HS-5 (cell line): ENCODE data around the gene FRYL.
"Not testable (repeated sequence)": the region's sequence is repeated elsewhere in the genome, so short reads cannot be mapped to it uniquely, and the experiment has no call there.

Experiments used
- DNase-seq: peaks from one replicate; pipeline ENCODE4 v3.0.0-alpha.2; 2012; ENCODE audit warnings: low read depth

The FRYL gene

DNA sequence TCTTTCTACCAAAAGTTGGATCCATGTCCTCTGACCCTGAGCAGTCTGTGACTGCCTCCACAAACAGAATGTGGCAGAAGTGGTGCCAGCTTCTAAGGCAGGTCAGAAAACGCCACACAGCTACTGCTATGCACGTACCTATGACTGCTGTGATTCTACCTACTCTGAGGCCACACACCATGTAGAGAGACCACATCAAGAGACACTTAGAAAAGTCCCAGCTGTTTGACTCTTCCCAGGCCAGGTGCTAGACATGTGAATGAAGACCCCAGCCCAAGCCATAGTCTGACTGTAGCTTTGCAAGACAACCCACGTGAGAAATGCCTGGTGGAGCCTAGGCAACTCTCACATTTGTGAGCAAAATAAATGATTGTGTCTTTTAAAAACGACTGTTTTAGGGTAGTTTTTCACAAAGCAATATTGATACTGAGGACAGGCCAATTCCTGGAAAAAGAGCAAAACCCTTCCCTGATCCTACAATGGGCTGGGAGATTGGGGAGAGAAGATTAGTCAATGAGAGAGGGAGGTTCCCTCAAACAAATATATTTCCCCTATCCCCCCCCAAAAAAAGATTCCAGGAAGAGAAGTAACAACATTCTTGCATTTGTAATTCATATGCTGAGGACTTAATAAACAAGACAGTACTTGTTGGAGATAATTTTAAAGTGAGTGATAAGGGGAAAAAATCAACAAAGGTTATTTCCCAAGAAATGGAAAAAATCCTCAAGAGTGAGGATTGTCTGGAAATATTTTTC is 33.3 kb downstream of the FRYL start:
- DNase-seq = no peak

DNA sequence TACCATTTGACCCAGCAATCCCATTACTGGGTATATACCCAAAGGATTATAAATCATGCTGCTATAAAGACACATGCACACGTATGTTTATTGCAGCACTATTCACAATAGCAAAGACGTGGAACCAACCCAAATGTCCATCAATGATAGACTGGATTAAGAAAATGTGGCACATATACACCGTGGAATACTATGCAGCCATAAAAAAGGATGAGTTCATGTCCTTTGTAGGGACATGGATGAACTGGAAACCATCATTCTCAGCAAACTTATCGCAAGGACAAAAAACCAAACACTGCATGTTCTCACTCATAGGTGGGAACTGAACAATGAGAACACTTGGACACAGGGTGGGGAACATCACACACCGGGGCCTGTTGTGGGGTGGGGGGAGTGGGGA is 34.9 kb downstream of the FRYL start:
- DNase-seq = not testable (repeated sequence)

DNA sequence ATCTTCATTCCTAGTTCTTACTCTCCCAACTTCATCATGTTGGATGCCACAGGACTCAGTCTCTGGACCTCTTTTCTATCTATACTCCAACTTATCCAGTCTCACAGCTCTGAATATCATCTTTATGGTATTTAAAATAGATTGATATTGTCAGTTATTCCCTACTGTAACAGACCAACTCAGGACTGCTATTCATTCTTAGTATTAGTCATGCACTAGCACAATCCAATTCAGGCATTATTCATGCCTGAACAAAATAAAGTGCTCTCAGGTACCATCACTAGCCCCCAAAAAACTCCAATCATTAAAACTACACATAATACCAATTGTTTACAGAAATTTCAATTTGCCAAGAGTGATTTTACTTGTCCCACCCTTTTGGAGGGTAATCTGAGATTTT is 37.7 kb downstream of the FRYL start:
- DNase-seq = no peak

DNA sequence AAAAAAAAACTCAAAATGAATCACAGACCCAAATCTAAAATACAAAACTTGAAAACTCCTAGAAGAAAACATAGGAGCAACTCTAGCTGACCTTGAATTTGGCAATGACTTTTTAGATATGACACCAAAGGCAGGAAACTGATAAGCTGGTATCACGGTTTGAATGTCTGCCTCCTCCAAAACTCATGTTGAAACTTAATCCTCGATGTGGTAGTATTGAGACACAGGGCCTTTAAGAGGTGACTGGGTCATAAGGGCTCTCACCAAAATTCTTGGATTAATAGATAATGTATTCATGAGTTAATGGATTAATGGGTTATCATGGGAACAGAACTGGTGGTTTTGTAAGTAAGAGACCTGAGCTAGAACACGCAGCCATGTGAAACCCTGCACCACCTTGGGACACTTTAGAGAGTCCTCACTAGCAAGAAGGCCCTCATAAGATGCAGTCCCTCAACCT is 40.5 kb downstream of the FRYL start:
- DNase-seq = no peak

DNA sequence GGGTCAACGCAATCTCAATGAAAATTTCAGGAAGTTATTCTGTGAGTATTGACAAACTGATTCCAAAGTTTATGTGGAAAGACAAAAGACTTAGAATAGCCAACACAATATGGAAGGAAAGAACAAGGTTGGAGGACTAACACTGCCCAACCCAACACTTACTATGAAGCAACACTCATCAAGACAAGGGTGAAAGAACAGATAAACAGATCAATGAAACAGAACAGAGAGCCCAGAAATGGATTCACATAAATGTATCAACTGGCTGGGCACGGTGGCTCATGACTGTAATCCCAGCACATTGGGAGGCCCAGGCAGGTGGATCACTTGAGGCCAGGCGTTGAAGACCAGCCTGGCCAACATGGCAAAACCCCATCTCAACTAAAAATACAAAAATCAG is 41.2 kb downstream of the FRYL start:
- DNase-seq = no peak

DNA sequence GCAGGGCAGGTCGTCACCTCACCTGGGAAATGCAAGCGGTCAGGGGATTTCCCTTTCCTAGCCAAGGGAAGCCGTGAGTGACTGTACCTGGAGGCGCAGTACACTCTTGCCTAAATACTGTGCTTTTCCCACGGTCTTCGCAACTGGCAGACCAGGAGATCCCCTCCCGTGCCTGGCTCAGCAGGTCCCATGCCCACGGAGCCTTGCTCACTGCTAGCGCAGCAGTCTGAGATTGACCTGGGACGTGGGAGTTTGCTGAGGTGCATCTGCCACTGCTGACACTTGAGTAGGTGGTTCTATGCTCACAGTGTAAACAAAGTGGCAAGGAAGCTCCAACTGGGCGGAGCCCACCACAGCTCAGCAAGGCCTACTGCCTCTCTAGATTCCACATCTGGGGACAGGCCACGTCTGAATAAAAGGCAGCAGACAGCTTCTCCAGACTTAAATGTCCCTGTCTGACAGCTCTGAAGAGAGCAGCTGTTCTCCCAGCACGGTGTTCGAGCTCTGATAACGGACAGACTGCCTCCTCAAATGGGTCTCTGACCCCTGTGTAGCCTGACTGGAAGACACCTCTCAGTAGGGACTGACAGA is 51.1 kb downstream of the FRYL start:
- not testable (repeated sequence) for DNase-seq

DNA sequence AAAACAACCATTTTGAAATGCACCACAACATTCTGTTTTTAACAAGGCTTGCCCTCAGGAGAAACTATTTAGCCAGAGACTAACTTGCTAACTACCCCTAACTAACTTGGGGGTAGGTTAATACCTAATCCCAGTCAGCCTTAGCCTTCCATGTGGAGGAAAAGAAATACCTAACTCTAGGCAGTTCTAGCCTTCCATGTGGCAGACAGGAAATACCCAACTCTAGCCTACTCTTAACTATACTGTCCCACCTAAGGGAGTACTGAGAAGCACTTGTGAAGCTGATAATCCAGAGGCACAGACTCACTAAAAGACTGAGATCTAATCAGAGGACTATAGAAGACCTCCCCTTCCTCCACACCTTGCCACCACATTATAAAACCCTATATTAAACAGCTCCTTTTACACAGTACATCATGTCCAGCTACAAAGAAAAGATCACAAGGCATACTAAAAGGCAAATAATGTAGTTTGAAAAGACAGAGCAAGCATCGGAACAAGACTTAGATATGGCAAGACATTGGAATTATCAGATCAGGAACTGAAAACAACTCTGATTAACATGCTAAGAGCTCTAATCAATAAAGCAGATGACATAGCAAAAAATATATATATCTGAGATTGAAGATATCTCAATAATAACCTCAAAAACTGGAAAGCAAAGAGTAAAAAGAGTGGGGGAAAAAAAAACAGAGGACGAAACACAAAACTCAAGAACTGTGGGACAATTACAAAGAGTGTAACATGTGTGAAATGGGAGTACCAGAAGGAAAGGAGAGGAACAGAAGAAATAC is 52.2 kb downstream of the FRYL start:
- no peak for DNase-seq

DNA sequence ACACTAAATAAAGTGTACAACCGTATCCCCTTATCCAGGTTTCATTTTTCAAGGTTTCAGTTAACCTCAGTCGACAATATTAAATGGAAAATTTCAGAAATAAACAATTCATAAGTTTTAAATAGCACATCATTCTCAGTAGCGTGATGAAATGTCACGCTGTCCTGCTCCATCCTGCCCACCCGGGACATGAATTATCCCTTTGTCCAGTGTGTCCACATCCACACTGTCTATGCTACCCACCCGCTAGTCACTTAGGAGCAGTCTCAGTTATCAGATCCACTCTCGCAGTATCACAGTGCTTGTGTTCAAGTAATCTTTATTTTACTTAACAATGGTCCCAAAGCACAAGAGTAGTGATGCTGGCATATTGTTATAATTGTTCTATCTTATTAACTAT is 54.7 kb downstream of the FRYL start:
- DNase-seq = no peak

DNA sequence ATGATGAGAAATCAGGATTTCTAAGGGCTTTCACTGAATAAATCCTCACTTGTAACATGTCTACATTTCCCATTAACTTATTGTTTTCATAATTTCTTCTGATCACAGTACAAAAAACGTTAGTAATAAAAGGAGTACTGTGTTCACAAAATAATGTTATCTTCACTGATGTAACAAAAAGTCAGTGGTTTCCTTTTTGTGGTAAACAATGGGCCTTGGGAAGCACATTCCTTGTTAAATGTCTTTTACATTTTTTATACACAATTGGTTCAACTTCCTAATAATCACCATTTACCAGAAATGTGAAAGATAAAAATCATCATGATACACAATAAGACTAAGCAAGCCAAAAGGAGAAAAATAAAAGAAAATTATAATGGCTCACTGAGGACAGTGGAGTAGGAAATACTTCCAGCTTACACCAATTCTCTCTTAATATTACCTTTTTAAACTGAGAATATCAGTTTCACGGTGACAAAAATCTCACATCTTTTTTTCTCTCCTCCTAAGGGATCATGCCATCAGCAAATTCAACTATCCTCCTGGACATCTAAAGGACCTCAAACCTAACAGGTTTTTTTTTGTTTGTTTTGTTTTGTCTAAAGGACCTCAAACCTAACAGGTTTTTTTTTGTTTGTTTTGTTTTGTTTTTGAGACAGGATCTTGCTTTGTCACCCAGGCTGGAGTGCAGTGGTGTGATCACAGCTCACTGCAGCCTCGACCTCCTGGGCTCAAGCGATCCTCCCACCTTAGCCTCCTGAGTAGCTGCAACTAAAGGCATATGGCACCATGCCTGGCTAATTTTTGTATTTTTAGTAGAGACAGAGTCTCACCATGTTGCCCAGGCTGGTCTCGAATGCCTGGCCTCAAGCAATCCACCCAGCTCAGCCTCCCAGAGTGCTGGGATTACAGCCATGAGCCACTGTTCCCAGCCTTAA is 57.3 kb downstream of the FRYL start:
- DNase-seq = no peak

DNA sequence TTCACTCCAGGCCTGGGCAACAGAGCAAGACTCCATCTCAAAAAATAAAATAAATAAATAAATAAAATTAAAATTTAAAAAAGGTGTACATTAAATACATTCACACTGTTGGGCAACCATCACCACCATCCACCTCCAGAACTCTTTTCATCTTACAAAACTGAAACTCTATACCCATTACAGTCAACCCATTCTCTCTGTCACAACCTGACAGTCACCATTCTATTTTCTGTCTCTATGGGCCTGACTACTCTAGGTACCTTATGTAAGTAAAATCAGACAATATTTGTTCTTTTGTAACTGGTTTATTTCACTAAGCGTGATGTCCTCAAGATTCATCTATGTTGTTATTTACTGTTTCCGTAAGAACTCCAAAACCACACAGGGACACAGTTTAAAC is 59.6 kb downstream of the FRYL start:
- no peak for DNase-seq

DNA sequence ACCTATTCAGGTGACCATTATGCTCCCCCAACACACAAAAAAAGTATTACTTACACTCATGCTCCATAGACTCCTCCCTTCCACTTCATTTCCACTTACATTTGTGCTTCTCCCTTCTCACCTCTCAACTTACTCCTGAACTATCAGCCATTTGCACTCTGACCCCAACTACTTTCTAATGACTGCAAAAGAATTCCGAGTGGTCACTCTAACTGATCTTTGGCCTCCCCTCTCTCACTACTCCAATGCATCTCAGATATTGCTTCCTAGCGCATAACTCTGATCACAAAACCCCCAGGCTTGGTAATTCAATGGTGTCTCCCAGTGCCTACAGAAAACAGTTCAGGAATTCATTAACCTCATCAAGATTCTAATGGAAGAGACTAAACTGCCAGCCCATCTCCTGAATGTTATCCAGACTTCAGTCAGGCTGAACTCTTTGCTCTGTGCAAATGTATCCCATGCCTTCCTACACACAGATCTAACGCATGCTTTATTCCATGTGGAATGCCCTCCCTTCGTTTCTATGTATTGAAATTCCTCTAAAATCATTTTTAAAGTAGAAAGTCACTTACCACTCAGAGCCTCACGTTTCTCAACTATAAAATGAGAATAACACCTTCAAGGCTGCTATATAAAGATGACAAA is 61.1 kb downstream of the FRYL start:
- DNase-seq = no peak

DNA sequence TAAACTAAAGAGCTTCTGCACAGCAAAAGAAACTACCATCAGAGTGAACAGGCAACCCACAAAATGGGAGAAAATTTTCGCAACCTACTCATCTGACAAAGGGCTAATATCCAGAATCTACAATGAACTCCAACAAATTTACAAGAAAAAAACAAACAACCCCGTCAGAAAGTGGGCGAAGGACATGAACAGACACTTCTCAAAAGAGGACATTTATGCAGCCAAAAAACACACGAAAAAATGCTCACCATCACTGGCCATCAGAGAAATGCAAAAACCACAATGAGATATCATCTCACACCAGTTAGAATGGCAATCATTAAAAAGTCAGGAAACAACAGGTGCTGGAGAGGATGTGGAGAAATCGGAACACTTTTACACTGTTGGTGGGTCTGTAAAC is 63.8 kb downstream of the FRYL start:
- DNase-seq = not testable (repeated sequence)

DNA sequence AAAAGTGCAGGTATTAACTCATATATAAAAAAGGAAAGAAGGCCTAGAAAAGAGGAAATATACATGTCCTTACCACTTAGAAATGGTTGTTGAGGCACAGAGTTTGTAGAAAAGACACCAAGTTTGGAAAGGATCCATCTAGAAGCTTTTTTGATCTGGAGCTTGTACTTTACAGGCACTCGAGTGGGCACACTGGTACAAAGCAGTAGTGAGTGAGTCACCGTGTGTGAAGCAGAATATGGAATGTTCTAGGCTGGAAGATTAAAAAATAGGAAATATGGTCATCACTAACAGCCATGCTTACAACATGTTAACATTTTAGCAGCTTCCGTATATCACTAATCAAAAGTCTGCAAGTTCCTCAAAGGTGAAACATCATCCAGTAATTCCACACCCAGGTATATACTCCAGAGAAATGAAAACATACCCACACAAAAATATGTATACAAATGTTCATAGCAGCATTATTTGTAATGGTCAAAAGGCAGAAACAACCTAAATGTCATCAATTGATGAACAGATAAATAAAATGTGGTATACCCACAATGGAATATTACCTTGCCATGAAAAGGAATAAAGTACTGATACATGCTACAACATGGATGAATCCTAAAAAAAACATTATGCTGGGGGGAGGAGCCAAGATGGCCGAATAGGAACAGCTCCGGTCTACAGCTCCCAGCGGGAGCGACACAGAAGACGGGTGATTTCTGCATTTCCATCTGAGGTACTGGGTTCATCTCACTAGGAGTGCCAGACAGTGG is 69.5 kb downstream of the FRYL start:
- DNase-seq = no peak

DNA sequence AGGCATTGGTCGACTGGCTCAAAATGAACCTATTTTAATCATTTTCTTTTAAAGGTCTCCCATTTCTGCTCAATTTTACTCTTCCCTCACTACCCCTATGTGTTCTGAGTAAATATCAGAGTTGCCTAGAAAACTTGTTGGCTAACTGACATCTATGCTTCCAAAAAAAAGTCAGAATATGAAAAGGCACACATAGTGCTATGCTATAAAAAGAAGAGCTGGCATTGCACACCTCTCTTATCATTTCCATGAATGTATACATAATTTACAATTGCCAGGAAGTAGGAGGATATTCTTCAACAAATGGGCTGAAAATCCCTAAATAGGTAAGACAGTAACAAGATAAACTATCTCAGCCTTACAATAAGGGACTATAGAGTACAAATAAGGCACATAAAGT is 70.2 kb downstream of the FRYL start:
- DNase-seq = no peak

DNA sequence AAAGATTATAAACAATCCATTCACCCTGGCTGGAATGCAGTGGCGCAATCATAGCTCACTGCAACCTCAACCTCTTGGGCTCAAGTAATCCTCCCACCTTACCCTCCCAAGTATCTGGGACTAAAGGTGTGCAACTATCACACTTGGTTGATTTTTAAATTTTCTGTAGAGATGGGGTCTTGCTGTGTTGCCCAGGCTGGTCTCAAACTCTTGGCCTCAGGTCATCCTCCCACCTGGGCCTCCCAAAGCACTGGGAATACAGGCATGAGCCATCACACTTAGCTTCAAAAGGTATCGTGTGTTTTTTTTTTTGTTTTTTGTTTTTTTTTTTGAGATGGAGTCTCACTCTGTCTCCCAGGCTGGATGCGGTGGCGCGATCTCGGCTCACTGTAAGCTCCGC is 71.5 kb downstream of the FRYL start:
- DNase-seq = no peak

DNA sequence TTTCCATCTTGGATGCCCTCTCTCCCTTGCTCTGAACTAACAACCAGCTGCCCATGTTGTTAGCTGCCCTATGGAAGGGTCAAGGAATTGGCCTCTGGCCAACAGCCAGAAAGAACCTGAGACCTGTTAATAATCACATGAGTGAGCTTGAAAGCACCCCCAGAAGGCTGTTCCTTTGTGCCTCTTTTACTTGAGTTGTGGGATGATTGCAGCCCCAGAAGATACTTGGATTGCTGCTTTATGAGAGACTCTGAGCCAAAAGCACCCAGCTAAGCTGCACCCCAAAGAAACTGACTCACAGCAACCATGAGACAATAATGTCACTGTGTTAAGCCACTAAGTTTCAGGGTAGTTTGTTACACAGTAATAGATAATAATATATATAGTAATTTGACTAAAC is 73.3 kb downstream of the FRYL start:
- DNase-seq = no peak

DNA sequence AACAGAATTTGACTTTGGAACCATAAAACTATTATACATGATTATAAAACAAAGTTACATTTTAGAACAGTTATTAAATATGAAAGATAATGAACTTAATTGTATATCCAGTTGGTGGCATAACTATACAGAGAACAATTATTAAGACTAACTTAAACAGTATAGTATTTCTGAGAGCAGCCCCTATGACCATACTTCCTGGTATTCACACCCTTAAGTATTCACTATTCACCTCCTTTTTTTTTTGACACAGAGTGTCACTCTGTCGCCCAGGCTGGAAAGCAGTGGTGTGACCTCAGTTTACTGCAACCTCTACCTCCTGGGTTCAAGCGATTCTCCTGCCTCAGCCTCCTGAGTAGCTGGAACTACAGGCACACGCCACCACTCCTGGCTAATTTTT is 74.5 kb downstream of the FRYL start:
- DNase-seq = no peak

DNA sequence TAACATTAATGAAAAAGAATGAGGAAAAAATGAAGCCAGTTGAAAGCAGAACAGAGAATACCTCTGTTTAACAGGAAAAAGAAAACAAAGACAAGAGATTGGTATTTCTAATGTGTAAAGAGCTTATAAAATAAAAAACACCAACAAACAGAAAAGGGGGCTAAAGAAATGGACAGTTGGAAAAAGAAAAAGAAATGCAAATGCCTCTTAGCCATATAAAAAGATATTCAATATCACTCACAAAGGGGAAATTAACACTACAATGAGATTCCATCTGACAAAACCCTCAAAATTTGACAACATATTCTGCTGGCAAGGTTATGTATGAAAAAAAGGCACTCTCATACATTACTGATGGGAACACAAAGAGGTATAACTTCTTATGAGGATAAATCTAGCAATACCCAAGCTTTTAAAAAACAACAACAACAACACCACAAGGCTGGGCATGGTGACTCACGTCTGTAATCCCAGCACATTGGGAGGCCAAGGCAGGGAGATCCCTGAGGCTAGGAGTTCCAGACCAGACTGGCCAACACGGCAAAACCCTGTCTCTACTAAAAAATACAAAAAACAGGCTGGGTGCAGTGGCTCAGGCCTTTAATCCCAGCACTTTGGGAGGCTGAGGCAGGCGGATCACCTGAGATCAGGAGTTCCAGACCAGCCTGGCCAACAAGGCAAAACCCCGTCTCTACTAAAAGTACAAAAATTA is 75.8 kb downstream of the FRYL start:
- DNase-seq = no peak

DNA sequence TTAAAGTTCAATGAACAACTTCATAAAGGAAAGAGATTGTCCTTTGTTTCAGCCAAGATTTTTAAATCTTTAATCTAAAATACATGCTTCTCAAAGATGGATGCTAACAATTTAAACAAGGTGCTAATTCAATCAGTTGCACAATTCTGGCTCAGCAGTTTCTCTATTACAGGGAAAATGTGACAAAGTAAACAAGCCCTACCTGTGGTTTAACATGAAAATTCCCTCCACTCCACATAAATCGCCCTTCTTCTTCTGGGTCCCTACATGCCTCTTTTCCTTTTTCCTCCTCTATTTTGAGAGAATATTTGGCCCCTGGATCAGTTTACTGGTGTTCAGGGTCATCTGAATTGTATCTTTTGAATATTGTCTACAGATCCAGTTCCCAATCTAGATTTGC is 80.6 kb downstream of the FRYL start:
- no peak for DNase-seq
